NCI-H69 (cell line): ENCODE results near the gene RASSF3.
A peak's percentile ranks its signal among the peaks of the same experiment; 100 is the strongest.

Experiments
- DNase-seq: peaks from one replicate; lab custom pipeline; 2025; lab: John Stamatoyannopoulos, UW

Gene RASSF3

GRCh38 chr12:64724201-64724745 lies 114.0 kb downstream of the RASSF3 start:
- no peak for DNase-seq

GRCh38 chr12:64729909-64730587 lies 119.8 kb downstream of the RASSF3 start:
- peak; percentile 39 for DNase-seq

- peak; percentile 97 for DNase-seq
These were observed 120.3 kb downstream of the RASSF3 start for GRCh38 chr12:64730588-64730969.

GRCh38 chr12:64731683-64732082 lies 121.4 kb downstream of the RASSF3 start:
- no peak for DNase-seq

- peak; percentile 90 for DNase-seq
These were observed 123.6 kb downstream of the RASSF3 start for GRCh38 chr12:64733857-64734256.

GRCh38 chr12:64735442-64735841 lies 125.1 kb downstream of the RASSF3 start:
- DNase-seq: no peak

GRCh38 chr12:64736771-64737170 lies 126.5 kb downstream of the RASSF3 start:
- DNase-seq: no peak

GRCh38 chr12:64737539-64737938 lies 127.2 kb downstream of the RASSF3 start:
- DNase-seq: peak; percentile 63

- DNase-seq: no peak
These were observed 129.5 kb downstream of the RASSF3 start for GRCh38 chr12:64739778-64740177.

- DNase-seq: no peak
These were observed 130.4 kb downstream of the RASSF3 start for GRCh38 chr12:64740646-64741045.

GRCh38 chr12:64742416-64742815 lies 132.1 kb downstream of the RASSF3 start:
- no peak for DNase-seq

GRCh38 chr12:64743206-64743605 lies 132.9 kb downstream of the RASSF3 start:
- DNase-seq: no peak

GRCh38 chr12:64744422-64745258 lies 134.3 kb downstream of the RASSF3 start:
- DNase-seq: peak; percentile 86

GRCh38 chr12:64745259-64745807 lies 135.0 kb downstream of the RASSF3 start:
- peak; percentile 65 for DNase-seq

GRCh38 chr12:64745980-64746379 lies 135.7 kb downstream of the RASSF3 start:
- DNase-seq: peak; percentile 90

- peak; percentile 55 for DNase-seq
These were observed 136.4 kb downstream of the RASSF3 start for GRCh38 chr12:64746663-64747062.
